GM10266 (cell line): ENCODE data around the gene CFAP46.

Experiments used
- DNase-seq: peaks from one replicate; pipeline ENCODE4 v3.0.0; 2012; ENCODE audit errors: extremely low spot score
- CTCF ChIP-seq: IDR thresholded peaks from 2 replicates; pipeline ENCODE4 v1.5.1; 2012; ENCODE audit warnings: mild to moderate bottlenecking, low read depth; ENCODE audit not compliant: control insufficient read depth, insufficient read depth; ENCODE audit errors: missing control alignments

CFAP46 gene

GRCh38 chr10:132861116-132861691, 81.2 kb downstream of the CFAP46 start:
- no peak for DNase-seq
- no peak for TF ChIP-seq CTCF

DNA sequence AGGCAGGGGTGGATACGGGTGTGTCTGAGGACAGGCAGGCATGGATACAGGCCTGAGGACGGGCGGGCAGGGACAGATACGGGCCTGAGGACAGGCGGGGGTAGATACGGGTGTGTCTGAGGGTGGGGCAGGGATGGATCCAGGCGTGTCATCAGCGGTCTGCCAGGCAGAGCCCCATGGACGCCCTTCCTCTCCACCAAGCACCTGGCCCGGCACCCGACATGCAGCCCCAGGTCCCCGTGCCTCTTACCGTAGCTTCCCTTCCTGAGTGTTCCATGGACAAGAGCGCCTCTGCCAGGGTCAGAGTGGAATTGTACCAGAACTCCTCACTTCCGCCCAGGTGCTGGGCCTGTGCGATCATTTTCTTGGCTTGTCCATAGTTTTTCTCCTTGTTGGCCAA, 81.8 kb downstream of the CFAP46 start:
- DNase-seq = no peak
- no peak for TF ChIP-seq CTCF

GRCh38 chr10:132859084-132859855, 83.1 kb downstream of the CFAP46 start:
- TF ChIP-seq CTCF = no peak
- no peak for DNase-seq

DNA sequence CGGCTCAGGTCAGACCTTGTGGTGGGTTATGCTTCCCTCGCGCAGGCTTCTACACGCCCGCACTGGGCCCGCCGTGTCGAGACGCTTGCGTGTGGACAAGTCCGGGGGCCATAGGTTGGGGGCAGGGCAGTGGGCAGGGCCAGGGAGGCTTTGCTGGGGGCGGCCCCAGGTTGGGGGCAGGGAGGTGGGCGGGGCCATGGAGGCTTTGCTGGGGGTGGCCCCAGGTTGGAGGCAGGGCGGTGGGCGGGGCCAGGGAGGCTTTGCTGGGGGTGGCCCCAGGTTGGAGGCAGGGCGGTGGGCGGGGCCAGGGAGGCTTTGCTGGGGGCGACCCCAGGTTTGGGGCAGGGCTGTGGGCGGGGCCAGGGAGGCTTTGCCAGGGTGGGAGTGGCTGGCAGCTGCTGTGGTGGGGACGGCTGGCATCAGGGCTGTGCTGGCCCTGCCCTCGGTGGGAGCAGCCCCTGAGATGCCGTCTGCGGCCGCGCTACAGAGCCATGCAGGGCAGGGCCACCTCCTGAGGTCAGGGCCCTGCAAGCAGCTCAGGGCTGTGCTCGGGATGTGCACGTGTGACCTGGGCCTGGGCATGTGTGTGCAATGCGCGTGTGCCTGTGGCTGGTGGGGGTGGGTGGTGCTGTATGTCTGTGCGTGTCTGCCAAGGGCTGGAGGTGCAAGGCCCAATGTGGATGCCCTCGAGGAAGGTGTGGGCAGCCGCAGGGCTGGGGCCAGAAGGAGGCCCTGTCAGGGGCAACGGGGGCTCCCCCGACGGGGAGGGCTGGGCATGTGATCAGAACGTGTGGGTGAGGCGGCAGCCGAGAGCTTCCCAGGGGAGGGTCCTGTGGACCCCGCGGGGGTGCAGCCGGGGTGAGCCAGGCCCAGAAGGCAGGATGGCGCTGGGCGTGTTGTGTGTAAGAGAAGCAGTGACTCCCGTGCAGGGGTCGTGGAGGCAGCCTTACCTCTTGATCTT, 84.0 kb downstream of the CFAP46 start:
- TF ChIP-seq CTCF = no peak
- DNase-seq = no peak

- TF ChIP-seq CTCF = no peak
These were observed 85.4 kb downstream of the CFAP46 start for GRCh38 chr10:132856869-132857524.

DNA sequence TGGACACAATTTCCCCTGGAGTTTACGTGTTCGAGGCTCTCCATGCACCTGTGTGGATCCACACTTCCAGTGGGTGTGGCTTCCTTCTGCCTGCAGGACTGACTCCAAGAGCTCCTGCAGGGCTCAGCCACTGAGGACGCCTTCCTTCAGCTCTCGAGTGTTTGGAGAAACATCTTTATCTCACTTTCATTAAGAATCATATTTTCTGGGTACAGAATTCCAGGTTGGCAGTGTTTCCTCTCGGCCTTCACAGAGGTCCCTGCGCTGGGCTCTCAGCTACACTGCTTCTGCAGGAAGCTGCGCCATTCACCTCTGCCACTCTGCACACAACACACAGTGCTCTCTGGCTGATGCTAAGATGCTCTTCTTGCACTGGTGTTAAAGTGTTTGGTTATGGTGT, 86.5 kb downstream of the CFAP46 start:
- no peak for TF ChIP-seq CTCF
- DNase-seq = no peak

More at GRCh38 chr10:132856869-132857524, 85.4 kb downstream of the CFAP46 start:
- DNase-seq = no peak
